ENCODE data around the gene LSMEM2.
"Not testable (repeated sequence)": the region's sequence is repeated elsewhere in the genome, so short reads cannot be mapped to it uniquely, and the experiment has no call there.

Gene LSMEM2

DNA sequence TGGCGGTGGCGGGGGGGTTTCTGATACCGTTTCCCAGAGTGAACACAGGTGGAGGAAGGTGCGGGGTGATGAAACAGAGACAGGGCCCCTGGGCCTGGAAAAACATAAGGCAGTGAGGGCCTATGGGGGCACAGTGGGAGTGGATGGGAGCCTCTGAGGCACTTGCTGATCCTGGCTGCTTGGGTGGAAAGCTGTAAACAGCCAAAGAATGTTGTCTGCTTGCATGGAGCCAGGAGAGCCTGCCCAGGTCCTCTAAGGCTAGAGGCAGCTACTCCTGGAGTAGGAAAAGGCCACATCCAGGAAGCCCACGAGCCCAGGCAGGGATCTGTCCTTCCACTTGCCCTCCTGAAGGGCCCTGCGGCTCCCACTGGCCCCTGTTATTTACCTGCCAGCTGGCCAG lies 12.9 kb upstream of the LSMEM2 start:
- no peak for DNase-seq

DNA sequence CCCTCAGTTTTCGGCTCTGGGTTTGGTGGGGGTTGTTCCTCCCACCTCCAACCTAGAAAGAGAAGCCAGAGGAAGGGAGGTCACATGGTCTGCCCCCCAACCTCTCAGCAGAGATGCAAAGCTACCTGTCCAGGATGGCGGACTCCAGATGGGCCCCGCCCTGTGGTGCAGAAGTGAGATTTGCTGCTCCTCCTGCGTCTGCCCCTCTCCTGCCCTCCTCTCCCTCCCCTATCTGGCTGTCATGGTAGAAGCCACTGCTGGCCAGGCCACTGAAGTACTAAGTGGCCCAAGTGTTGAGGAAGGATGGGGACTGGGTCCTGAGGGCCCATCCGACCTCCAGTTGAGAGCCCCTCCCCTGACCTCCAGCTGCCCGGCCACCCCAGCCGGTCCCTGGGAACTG lies 12.1 kb upstream of the LSMEM2 start:
- DNase-seq, result no peak

DNA sequence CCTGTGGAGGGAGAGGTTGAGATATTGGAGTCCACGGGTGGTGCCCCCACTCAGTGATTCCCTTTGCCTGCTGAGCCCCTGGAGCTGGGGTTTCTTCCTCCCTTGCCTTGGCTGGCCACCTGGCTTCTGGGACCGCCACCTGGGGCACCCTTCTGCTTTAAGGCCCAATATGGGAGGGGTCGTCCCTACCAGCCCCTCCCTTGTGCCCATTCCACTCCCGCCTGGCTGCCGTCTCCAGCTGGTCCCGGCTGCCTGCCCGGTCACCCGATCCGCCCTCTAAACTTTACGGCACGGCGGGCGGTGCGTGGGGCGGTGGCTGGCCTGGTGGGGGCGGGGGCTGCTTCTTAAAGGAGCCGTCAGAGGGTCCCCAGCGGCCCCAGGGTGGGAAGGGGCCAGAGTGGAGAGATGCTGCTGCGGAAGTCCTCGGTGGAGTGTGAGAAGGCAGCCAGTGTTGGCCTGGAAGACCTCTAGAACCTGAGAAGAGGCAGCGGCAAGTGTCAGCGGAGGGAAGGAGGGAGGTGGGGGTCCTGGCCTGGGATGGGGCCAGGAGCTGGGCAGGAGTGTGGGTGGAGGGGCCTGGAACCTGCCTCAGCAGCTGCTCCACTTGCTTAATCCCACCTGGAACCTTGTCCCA lies 11.5 kb upstream of the LSMEM2 start:
- DNase-seq, result no peak

DNA sequence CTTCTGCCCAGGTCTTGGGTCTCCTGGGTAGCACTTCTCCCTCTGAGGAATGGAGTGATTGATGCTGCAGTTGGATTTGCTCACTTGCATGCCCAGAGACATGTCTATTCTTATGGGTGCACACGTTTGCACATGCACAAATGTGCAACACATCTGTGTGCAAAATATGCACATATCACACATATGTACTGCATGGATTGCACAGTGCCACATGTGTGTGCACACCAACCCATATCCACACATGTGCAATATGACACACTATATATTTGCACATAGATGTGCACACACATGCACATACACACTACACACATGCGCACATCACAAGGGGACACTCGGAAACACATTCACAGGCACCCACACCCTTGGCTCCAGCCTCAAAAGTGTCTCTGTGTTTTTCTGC lies 10.6 kb upstream of the LSMEM2 start:
- DNase-seq, result no peak

DNA sequence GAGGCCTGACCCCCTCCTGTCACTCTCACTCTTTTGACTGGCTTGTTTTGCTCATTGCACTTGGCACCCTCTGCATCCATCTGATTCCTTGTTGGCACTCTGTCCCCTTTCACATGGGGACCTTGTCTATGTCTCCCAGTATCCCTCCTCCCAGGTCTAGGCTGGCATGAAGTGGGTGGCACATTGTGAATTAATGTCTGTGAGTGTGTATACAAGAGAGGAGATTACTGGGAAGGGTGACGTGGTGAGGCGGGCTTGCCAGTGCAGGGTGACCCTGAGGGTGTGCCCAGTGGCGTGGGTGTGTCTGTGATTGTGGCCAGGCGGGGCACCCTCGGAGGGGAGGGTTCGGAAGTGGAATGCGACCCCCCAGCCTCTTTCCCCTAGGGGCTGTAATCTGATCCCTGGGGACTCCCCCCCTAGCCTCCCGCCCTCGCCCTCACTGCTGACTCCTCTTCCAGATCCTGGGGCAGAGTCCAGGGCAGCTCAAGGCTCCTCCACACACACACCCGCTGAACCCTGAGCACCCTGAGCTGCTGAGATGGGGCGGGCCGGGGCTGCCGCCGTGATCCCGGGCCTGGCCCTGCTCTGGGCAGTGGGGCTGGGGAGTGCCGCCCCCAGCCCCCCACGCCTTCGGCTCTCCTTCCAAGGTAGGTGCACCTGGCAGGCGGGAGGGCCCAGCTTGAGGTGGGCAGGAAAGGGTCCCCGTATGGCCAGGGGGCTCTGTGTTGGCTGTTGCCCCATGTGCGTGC lies 10.0 kb upstream of the LSMEM2 start, which contains the start of gene SEMA3B:
Gene SEMA3B (plus strand): TSS at position 445 of the 749 bp plus-strand sequence. CDS start 94 bp downstream, at position 539.
- no peak for DNase-seq

DNA sequence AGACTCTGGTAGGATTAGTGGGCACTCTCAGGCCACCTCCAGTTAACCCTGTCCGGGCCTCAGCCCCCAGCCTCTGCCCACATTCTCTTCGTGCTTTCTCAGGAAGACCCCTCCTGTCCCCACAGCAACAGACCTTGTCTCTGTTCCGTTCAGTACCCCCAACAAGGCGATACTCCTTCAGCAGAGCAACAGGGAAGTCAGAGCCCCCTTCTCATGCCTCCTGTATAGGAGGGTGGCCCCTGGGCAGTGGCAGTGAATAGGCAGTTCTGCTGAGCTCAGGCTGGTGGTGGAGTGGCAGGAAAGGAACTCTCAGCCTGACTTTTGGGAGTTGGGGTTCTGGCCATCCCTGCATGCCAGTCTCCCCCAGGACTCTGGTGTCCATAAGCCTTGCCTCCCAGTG lies 9.4 kb upstream of the LSMEM2 start:
- DNase-seq, result no peak

DNA sequence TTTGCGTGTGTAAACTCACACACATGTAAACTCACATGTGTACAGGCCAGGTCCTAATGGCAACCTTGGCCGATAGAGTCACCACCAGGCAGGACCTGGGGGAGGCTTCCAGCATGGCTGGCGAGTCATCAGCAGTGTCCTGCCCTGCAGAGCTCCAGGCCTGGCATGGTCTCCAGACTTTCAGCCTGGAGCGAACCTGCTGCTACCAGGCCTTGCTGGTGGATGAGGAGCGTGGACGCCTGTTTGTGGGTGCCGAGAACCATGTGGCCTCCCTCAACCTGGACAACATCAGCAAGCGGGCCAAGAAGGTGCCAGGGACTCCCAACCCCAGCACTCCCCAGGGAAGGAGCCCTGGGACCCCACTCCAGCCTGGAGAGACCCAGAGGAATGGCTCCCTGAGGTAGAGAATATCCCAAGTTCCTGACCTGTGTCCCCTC lies 8.9 kb upstream of the LSMEM2 start:
- no peak for DNase-seq

DNA sequence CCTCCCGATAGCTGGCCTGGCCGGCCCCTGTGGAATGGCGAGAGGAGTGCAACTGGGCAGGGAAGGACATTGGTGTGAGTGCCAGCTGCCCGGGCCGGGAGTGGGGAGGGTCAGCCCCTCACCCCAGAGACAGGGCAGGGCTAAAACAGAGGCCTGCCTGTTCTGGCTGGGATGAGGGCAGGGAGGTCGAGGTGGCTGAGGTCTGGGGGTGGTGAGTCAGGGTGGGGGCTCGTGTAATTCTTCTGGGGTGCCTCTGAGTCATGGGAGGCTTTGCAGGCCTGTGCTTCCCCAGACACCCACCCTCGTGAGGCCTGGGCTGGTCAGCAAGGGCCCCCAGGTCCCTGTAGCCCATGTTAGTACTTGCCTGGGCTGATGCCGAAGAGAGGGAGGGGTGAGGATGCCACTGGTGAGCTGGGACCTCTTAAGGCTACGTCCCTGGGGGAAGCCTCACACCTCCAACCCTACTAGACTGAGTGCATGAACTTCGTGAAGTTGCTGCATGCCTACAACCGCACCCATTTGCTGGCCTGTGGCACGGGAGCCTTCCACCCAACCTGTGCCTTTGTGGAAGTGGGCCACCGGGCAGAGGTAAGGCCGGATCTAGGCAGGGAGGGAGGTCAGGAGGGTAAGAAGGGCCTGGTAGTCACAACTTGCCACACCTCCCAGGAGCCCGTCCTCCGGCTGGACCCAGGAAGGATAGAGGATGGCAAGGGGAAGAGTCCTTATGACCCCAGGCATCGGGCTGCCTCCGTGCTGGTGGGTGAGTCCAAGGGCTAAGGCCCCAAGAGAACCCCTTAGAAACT lies 8.3 kb upstream of the LSMEM2 start:
- no peak for DNase-seq

DNA sequence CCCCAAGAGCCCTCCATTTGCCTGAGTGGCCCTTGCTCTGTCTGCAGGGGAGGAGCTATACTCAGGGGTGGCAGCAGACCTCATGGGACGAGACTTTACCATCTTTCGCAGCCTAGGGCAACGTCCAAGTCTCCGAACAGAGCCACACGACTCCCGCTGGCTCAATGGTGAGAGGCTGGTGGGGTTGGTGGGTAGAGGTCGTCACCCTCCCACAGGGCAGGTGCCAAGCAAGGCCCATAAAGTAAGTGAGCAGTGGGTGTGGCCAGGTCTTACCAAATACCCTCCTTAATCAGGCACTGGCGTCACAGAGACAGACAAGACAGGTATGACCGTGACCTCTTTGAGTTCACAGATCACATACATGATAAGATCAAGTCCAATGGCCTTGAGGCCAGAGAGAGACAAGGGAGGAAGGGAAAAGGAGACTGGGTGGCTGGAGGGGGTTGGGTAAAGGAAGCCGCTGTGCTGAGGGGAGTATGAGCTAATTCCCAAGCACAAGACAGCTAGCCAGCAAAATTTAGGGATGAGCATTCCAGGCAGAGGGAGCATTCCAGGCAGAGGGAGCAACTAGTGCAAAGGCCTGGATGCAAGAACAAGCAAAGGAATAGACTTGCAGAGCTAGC lies 7.5 kb upstream of the LSMEM2 start:
- DNase-seq, result no peak

DNA sequence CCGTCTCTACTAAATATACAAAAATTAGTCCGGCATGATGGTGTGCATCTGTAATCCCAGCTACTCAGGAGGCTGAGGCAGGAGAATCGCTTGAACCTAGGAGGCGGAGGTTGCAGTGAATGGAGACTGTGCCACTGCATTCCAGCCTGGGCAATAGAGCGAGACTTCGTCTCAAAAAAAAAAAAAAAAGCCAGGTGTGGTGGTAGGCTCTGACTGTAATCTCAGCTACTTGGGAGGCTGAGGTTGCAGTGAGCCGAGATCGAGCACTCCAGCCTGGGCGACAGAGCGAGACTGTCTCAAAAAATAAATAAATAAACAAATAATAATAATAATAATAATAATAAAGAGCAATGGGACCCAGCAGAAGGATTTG lies 6.4 kb upstream of the LSMEM2 start:
- not testable (repeated sequence) for DNase-seq

DNA sequence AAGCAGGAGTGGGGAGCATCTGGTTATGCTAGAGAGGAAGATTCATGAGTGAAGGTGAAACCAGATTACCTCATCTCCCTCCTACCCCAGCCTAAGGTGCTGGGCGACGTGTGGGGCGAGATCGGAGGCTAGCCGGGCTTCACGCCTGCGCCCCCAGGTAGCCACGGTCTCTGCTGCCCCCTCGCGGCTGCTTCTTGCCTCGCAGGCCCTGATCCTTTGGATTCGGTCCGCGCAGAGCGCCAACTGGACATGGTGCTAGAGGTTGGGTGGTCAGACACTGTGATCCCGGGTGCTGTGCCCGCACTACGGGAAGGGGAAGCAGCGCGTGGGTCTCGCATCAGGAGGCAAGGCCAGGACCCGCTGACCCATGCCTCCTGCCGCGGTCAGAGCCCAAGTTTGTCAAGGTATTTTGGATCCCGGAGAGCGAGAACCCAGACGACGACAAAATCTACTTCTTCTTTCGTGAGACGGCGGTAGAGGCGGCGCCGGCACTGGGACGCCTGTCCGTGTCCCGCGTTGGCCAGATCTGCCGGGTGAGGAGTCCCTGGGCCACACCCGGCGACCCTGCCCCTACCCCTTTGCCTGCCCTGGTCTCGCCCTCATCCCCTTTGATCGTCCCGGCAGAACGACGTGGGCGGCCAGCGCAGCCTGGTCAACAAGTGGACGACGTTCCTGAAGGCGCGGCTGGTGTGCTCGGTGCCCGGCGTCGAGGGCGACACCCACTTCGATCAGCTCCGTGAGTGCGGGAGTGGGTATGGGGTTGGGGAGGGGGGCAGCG lies 5.8 kb upstream of the LSMEM2 start:
- no peak for DNase-seq

DNA sequence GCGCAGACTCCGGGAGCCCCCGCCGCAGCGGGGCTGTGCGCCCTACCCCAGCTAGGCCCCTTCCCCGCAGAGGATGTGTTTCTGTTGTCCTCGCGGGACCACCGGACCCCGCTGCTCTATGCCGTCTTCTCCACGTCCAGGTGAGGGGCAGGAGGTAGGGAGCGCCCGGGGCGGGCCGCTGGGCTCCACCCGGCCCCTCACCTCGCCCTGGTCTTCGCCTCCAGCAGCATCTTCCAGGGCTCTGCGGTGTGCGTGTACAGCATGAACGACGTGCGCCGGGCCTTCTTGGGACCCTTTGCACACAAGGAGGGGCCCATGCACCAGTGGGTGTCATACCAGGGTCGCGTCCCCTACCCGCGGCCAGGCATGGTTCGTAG lies 5.2 kb upstream of the LSMEM2 start:
- no peak for DNase-seq

DNA sequence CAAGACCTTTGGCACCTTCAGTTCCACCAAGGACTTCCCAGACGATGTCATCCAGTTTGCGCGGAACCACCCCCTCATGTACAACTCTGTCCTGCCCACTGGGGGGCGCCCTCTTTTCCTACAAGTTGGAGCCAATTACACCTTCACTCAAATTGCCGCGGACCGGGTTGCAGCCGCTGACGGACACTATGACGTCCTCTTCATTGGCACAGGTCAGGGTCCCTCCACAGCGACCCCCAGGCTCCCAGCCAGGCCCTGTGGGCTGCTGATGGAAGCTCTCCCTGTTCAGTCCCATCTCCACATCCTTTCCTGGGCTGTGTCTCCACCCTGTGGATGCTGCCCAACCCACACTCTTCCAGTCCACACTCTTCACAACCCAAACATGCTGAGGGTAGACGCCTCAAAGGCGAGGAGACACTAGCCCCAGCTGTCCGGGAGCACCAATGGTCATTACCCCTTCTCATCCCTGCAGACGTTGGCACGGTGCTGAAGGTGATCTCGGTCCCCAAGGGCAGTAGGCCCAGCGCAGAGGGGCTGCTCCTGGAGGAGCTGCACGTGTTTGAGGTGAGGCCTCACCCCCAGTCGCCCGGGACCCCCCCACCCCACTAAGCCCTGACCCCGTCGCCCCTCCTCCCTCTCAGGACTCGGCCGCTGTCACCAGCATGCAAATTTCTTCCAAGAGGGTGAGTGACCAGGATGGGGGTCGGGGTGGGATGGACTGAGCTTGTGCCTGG lies 4.3 kb upstream of the LSMEM2 start:
- DNase-seq, result no peak

DNA sequence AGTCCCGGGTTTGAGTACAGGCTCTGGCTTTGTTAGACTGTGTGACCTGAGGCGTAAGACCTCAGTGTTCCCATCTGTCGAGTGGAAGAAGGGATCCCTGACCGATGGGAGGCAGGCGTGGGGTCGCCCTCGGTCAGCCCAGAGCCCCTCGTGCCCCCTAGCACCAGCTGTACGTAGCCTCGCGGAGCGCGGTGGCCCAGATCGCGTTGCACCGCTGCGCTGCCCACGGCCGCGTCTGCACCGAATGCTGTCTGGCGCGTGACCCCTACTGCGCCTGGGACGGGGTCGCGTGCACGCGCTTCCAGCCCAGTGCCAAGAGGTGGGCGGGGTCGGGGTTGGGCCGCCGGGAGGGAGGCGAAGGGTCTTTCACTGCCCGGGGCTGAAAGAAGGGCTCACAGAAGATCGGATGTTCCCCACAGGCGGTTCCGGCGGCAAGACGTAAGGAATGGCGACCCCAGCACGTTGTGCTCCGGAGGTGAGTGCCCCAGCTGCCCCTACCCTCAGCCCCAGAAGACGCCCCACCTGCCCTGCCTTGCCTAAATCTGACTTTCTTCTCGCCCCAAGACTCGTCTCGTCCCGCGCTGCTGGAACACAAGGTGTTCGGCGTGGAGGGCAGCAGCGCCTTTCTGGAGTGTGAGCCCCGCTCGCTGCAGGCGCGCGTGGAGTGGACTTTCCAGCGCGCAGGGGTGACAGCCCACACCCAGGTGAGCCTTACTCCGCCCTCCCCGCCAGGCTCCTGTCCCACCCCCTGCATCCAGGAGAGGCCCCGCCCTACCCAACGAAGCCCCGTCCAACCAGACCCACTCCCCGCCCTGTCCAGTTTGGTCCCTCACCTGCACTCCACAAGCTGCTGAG lies 3.5 kb upstream of the LSMEM2 start:
- no peak for DNase-seq

DNA sequence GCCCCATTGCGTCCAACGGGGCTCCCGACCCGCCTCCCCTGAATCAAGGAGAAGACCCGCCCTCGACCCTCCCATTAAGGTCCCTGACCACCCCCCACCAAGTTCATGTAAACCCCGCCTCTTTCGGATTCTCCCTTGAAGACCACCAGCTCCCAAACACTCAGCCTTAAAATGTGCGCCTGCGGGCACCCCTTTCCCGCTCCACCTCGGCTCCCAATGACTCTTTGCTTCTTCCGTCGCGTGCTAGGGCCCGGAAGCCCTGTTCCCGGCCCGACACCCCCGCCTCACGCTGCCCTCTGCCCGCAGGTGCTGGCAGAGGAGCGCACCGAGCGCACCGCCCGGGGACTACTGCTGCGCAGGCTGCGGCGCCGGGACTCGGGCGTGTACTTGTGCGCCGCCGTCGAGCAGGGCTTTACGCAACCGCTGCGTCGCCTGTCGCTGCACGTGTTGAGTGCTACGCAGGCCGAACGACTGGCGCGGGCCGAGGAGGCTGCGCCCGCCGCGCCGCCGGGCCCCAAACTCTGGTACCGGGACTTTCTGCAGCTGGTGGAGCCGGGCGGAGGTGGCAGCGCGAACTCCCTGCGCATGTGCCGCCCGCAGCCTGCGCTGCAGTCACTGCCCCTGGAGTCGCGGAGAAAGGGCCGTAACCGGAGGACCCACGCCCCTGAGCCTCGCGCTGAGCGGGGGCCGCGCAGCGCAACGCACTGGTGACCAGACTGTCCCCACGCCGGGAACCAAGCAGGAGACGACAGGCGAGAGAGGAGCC lies 2.7 kb upstream of the LSMEM2 start:
- no peak for DNase-seq

DNA sequence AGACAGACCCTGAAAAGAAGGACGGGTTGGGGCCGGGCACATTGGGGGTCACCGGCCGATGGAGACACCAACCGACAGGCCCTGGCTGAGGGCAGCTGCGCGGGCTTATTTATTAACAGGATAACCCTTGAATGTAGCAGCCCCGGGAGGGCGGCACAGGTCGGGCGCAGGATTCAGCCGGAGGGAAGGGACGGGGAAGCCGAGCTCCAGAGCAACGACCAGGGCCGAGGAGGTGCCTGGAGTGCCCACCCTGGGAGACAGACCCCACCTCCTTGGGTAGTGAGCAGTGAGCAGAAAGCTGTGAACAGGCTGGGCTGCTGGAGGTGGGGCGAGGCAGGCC lies 2.2 kb upstream of the LSMEM2 start:
- DNase-seq, result no peak

DNA sequence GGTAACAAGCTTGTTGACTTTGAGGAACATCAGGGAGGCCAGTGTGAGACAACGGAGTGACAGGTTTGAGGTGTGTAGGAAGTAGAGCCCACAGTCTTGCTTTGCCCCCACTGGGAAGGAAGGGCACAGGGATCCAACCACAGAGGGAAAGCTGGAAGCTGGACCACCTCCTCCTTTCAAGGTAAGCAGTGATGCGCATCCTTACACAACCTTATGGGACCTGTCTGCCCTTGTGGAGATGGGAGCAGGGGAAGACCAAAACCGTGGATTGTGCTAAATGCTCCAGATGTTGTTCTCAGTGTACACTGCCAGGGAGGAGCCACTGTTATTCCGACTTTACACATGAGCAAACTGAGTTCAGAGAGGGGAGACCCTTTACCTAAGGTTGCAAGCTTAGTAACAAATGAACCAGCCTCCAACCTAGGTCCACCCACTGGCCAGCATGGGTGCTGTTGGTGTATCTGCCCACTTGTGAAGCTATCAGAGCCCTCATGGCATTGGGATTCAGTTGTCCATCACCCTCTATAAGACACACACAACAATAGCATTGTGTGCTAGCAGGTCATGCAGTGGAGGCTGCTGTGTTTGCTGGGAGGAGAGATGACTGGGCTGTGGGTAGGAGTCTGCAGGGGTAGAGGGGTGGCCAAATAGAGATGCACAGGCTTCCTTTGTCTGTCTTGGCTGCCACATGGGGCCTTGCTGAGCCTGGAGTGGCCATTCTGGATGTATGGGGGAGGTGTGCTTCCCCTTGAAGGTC lies 586 bp upstream of the LSMEM2 start:
- no peak for DNase-seq

DNA sequence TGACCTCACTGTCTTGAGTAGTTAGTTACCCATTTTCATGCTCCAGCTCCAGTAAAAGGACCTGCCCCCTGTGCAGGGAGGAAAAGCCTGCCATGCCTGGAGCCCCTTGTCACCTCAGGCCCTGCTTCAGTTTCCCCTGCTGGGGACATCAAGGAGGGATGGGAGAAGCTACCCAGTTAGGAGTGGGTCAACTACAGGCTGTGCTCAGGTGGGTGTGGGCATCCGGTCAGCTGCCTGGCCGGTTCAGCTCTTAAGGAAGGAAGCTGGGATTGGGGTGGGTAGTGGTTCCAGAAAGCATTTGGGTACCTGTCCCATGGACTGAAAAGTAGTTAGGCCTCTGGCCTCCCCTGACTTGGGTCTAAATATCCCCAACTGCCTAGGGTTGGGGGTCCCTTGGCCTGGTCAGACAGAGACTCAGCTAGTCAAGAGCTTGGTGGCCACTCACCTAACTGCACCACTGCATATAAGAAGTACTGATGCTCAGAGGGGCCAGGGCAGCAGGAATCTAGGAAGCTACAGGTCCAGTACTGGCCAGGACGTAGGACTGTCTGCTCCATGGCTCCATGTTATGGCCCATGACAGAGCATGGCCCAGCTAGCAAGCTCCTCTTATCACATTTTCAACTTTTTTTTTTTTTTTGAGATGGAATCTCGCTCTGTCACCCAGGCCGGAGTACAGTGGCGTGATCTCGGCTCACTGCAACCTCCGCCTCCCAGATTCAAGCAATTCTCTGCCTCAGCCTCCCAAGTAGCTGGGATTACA lies 549 bp downstream of the LSMEM2 start:
- no peak for DNase-seq

DNA sequence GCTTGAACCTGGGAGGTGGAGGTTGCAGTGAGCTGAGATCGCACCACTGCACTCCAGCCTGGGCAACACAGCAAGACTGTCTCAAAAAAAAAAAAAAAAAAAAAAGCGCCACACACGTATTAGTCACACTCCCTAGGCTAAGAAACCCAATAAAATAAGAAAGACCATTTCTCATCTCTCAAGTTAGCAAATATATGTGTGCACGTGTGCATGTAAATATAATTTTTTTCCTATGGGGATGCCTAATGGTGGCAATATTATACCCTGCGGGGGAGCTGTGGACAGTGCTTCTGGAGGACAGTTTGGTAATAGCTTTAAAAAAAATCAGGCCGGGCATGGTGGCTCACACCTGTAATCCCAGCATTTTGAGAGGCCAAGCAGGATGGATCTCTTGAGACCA lies 5.2 kb downstream of the LSMEM2 start:
- not testable (repeated sequence) for DNase-seq

All from DMS 273 treated with DMSO at 0.1 percent for 48 hours (cell line).